ENCODE data around the gene RASGEF1C.

GRCh38 chr5:180176191-180176590 is 32.8 kb downstream of the RASGEF1C start:
- TF ChIP-seq SP1 (IDR thresholded peaks at IDR 0.05) (no peak), TARDBP (IDR thresholded peaks at IDR 0.05) (no peak), FOXK2 (IDR thresholded peaks at IDR 0.05) (no peak), ELF4 (IDR thresholded peaks at IDR 0.05) (no peak), BHLHE40 (IDR thresholded peaks at IDR 0.05; ENCODE audit: borderline replicate concordance) (no peak), ZNF384 (IDR thresholded peaks at IDR 0.05) (no peak), CTBP1 (IDR thresholded peaks at IDR 0.05; ENCODE audit: borderline replicate concordance) (no peak), FOXA1 (IDR thresholded peaks at IDR 0.05) (no peak), SUZ12 (IDR thresholded peaks at IDR 0.05) (no peak), HDGF (IDR thresholded peaks at IDR 0.05; ENCODE audit: borderline replicate concordance) (no peak), LEF1 (IDR thresholded peaks at IDR 0.05; ENCODE audit: borderline replicate concordance) (no peak), PKNOX1 (IDR thresholded peaks at IDR 0.05) (no peak)
